GDM1 (cell line): ENCODE results near the gene PTPRN2.
"Not testable (repeated sequence)": the region's sequence is repeated elsewhere in the genome, so short reads cannot be mapped to it uniquely, and the experiment has no call there.

Experiments used
- DNase-seq: peaks from one replicate; lab custom pipeline; 2025; lab: John Stamatoyannopoulos, UW

Gene PTPRN2

DNA sequence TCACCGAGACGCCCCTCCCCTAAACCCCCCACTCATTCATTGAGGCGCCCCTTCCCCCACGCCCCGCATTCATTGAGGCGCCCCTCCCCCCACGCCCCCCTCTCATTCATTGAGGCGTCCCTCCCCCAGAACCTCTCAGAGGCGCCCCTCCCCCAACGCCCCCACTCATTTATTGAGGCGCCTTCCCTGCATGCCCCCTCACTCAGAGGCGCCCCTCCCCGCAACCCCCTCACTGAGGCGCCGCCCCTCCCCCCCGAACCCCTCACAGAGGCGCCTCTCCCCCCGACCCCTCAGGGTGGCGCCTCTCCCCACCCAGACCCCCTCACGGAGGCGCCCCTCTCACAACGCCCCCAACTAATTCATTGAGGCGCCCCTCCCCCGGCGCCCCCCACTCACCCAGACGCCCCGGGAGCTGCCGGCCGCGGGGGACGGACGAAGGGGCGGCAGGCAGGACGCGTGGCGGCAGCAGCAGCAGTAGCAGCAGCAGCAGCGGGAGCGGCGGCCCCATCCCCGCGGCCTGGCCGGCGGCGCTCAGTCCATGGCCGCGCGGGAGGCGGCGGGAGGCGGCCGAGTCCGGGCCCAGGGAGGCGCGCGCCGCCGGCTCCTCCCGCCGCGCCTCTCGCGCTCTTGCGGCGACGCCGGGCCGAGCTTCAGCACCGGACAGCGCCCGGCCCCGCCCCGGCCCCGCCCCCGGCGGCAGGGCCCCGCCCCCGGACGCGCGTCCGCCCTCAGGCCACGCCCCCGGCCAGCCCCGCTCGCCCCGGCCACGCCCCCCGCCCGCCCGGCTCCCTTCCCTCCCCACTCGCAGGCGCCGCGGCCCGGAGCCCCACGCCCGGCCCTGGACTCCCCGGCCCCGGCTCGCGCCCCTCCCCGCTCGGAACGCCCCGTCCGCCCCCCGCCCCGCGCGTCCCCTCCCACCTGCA is at the start of gene PTPRN2:
PTPRN2 (minus strand) TSS at position 662 of the 923 bp plus-strand sequence.
- DNase-seq = no peak

DNA sequence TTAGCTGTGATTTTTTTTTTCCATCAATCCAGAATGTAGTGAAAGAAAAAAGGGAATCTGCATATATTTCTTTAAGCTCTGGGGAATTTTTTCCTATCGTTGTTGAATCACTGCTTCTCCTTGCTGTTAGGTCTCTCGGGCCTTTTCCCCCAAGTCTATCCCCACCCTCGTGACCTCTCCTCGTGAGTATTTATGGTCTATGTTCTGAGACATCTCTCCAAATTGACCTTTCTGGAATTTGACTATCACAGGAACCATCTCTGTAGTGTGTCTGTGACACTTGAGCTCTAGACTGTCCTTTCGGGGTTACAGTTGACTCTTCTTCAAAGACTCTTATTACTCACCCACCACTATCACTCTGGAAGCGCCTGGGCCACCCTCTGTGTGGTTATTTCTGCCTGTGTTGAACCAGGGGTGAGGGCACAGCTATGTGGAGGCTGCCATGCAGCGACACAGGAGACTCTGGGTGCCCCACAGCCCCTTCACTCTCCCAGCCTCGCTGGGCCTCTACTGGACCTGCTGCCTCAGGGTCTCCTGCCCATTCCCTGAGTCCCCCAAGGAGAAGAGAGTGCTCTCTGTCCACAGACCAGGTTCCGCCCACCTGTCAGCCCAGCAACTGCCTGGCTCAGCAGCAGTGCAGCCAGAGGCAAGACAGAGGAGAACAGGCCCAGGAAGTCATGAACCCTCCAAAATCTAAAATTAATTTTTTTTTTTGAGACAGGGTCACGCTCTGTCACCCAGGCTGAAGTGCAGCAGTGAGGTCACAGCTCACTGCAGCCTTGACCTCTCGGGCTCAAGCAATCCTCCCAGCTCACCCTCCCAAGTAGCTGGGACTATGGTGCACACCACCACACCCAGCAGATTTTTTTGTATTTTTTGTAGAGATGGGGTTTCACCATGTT is 45.7 kb upstream of the PTPRN2 start:
- no peak for DNase-seq

DNA sequence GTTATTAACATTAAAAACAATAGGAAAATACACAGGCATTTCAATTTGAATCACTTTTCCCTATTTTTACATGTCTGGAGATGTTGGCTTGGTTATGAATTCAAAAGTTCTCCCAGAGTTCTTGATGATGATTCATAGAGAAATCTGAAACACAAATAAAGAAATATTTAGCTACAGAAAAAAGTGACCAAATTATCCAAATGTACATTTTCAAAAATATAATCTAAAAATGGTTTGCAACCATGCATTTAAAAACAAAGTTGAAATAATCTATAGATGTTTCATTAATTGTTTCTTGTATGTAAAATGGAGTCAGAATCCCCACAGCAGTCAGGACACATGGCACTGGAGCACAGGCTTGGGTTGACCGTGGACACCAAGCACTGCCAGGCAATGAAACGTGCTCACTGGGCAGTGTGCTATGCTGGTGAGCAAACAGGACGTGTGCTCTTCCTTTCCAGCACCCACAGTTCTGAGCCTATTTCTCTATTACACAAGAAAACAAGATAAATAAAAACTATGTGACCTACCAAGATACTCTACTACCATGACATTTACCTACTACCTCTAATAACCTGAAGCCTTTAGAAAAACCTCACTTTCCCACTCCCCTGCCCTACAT is 44.1 kb upstream of the PTPRN2 start:
- no peak for DNase-seq

DNA sequence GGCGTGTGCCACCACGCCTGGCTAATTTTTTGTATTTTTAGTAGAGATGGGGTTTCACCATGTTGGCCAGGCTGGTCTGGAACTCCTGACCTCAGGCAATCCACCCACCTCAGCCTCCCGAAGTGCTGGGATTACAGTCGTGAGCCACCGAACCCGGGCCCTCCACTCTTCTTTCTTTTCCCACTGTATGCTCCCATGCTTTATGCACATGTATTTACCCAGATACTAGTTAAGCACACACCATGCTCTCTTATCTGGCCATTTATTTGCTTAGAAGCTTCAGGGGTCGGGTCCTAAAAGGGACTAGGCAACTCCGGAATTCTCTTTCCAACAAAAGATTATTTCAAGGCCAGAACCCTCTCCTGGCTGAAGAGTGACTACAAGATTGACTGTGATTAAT is 38.7 kb upstream of the PTPRN2 start:
- not testable (repeated sequence) for DNase-seq

DNA sequence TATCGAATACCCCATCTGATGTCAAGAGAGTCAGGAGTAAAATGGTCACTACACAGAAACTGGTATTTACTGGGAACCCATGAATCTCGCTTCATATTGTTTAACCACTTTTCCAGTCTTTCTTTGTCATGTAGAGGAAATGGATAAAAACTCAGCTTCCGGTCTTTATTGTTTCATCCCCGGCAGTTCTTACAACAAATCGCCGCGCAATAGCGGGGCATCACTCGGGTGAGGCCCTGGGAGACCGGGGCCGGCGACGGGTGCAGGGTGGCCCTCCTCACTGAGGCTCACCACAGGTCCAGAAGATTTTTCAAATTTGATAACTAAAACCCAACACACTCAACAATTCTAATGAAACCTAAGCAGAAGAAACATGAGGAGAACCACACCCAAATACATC is 35.6 kb upstream of the PTPRN2 start:
- no peak for DNase-seq

DNA sequence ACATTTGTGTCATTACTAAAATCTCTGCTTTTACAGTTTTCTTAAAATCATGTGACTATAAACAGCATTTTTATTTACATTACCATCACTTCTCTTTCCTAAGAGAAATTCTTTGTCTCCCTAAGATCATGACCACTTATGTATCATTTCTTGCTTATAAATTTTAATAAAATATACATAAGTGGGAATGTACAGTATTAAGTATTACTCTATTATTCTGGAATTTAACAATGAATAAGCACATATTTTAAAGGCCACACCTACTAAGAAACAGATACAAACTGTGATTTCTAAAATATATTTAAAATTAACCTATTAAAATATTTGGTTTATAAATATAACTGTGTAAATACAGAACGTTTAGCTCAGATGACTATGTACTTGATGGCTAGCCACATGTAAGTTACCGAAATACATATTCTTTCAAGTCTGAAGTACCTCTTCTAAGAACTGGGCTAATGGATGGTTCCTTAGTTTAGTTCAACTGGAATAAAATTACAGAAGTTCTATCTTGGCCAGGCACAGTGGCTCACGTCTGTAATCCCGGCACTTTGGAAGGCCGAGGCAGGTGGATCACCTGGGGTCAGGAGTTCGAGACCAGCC is 33.3 kb upstream of the PTPRN2 start:
- no peak for DNase-seq

DNA sequence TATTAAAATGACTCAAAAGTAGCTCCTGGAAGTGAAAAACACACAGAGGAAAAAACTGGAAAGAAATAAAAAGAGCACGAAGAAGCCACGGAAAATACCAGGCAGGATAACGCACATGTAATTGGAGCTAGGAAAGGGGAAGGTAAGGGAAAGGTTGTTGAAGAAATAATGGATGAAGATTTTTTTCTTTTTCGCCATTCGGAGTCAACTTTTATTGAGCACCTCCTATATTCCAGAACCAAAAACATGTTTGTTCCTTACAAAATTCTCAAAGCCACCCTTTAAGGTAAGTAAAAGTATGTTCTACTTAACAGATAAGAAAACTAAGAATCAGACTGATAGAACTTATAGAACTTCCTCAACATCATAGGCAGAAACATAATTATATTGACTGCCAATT is 32.8 kb upstream of the PTPRN2 start:
- DNase-seq = no peak

DNA sequence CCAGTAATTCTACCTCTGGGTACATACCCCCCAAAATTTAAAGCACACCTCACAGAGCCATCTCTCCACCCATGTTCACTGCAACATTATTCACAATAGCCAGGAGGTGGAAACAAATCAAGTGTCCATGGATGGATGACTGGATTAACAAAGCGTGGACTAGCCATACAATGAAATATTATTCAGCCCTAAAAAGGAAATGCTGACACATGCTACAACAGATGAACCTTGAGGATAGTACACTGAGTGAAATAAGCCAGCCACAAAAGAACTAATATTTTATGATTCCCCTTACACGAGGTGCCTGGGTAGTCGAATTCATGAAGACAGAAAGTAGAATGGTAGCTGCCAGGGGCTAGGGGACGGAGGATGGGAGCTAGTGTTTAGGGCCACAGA is 31.1 kb upstream of the PTPRN2 start:
- DNase-seq = no peak

DNA sequence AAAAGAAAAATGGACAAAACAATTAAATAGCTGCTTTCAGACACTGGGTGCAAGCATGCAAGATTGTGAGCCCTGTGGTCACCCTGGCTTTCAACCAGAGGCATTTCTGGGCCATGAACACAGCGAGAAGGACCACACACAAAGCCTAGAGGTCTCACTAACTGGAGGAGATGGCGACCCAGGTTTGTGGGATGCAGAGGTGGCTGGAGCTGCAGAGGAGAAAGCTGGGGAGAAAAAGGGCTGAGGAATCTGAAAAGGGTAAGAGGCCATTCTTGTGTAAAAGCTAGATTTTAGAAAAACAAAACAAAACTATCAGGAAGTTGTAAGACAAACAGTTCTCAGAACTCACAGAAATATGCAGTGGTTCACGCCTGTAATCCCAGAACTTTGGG is 30.1 kb upstream of the PTPRN2 start:
- DNase-seq = no peak

DNA sequence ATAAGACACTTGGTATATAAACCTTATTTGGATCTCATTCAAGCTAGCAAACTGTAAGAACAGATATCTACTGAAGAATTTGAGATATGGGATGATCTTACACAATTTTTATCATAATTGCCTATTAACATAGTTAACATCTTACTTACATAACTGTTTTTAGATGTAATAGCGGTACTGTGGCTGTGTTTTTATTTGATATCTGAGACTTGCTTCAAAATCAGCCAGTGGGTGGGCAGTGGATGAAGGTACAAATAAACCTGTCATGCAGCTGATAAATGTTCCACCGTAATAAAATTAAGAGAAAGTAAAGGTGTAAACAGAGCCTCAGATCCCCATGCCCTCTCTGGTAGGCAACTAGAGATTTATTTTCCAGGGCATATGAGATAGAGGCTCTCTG is 28.4 kb upstream of the PTPRN2 start:
- DNase-seq = no peak

DNA sequence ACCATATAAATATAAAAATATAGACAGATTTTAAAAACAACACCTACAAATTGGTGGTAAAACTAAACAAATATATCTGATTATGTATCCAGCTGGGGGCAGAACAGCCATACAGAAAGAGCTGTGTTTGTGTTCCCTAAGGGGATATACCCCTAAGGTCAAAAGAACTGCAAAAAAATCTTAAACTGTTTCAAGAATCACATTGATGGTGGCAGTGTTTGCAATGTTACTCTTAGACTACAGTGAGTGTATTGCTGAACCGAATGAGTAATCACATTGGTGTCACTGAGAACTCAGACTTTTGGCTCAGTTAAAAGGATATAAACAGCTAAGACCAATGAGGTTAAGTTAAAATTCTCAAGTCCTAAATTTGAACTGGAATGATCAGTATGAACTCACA is 27.1 kb upstream of the PTPRN2 start:
- no peak for DNase-seq

DNA sequence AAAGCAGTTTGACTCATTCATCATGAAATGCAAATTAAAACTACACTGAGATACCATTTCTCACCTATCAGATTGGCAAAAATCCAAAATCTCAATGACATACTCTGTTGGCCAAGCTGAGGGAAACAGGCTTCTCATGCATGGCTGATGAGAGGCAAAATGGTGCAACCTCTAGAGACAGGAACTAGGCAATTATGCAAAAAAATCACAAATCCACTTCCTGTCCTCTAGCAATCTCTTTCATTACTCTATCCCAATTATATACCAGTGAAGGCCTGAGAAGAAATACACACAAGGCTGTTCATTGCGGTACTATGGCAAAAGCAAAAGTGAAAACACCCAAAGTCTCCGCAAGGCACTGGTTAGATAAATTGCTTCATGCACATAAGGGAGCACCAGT is 25.9 kb upstream of the PTPRN2 start:
- no peak for DNase-seq

DNA sequence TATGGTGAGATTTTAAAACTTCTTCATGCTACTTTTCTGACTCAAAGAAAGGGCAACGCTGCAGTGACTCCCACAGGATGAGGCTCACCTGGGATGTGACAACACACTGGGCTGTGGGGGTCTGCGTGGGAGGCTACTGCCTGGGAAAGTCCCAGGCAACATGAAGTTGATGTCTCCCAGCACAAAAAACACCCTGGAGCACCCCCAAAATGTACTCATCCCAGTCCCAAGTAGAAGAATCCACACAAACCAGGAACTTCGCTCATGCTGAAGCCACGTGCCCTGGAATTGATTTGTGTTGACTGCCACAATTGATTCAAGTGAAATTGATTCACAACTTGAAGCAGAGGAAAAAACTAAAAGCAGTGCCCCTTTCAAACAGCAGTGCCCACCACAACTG is 24.9 kb upstream of the PTPRN2 start:
- no peak for DNase-seq

DNA sequence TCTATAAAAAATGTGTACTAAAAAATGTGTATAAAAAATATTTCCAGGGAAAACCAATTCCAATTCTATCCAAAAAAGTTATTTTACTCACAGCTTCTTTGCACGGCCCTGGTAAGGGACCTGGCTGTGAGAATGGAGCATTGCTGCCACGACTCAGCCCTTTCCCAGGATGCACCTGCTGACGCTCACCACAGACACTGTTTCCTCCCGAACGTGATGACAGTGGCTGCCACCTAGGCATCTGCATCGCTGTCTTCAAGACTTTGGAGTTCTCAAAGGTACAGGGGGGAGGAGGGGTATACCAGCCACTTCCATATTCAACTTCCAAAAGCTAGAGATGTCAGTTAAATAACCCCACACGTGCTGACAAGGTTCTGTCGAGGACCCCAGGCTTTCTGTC is 23.9 kb upstream of the PTPRN2 start:
- DNase-seq = no peak

DNA sequence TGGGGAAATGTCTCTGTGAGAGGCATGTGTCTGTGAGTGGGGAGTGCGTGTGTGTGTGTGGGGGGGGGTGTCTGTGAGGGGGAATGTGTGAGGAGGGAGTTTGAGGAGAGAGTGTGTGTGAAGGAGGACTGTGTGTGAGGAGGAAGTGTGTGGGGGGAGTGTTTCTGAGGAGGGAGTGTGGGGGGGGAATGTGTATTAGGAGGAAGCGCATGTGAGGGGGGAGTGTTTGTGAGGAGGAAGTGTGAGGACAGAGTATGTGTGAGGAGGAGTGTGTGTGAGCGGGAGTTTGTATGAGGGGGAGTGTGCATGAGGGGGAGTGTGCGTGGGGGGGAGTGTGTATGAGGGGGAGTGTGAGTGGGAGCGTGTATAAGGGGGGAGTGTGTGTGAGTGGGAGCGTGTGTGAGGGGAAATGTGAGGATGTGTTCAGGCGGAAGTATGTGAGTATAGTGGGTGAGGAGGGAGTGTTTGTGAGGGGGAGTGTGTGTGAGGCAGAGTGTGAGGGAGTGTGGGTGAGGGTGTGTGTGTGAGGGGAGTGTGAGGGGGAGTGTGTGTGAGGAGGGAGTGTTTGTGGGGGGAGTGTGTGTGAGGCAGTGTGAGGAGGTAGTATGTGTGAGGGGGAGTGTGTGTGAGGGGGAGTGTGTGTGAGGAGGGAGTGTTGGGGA is 21.8 kb upstream of the PTPRN2 start:
- DNase-seq = no peak

DNA sequence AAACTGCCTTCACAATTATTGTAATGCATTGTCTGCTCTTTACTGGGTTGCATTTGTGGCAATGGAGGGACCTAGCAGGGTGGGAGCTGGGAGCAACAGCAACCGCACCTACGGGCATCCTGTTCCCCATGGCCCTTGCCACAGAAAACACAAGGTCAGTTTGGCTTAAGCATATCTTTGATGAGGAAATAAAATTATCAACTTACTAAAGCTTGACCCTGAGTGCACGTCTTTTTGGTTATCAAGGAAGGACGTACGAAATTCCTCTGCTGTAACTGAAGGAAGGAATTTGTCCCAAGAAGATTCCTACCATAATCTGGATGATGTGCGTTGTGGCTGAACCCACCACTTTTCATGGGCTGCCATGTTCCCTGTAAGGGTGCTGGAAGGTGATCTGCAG is 19.9 kb upstream of the PTPRN2 start:
- no peak for DNase-seq

DNA sequence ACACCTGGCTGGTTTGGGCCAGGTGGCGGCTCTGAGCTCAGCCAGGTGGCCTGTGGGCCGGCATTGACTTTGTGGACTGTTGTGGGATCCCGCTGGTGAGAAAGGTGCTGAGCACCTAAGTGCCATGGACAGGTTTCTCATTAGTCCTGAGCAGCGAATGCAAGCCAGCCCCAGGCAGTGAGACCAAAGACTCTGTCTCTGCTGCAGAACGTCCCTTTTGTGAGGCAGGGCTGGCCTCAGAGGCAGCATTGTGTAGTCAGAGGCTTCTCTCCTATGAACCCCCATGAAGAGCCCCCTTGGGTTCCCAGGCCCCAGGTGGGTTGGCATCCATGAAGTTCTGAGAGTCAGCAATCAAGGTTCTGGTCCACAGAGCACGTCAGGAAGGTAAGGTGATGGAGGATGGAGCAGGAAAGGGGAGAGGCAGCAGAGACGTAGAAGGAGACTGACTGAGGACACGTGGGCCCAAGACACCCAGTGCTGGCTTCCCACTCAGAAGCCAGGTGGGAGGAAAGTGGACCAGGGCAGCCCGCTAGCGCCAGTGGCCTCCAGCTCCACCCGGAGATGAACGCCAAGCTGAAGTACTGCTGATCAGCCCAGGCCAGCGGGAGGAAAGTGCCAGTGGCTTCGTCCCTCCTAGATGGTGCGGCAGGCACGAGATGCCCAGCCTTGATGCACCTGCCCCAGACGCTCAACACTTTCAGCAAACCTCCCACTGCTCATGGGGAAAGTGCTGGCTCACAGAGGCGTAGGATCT is 19.2 kb upstream of the PTPRN2 start:
- DNase-seq = no peak

DNA sequence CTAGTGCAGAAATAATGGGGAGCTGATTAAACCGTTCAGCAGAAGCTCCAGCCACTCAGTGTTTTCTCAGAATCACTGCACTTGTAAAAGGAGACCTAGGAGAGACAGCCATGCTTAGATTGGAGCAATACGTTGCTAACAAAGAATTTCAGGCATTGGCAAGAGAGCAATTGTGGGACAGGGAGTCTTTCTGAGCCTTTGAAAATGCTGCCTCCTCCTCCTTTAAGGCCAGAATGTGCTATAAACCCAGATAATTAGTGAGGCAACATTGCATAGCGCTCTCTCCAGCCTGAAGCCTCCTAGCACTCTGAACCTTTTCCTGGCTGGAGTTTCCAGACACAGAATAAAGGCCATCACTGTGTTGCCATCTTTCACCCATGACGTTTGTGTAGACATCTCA is 18.5 kb upstream of the PTPRN2 start:
- no peak for DNase-seq

DNA sequence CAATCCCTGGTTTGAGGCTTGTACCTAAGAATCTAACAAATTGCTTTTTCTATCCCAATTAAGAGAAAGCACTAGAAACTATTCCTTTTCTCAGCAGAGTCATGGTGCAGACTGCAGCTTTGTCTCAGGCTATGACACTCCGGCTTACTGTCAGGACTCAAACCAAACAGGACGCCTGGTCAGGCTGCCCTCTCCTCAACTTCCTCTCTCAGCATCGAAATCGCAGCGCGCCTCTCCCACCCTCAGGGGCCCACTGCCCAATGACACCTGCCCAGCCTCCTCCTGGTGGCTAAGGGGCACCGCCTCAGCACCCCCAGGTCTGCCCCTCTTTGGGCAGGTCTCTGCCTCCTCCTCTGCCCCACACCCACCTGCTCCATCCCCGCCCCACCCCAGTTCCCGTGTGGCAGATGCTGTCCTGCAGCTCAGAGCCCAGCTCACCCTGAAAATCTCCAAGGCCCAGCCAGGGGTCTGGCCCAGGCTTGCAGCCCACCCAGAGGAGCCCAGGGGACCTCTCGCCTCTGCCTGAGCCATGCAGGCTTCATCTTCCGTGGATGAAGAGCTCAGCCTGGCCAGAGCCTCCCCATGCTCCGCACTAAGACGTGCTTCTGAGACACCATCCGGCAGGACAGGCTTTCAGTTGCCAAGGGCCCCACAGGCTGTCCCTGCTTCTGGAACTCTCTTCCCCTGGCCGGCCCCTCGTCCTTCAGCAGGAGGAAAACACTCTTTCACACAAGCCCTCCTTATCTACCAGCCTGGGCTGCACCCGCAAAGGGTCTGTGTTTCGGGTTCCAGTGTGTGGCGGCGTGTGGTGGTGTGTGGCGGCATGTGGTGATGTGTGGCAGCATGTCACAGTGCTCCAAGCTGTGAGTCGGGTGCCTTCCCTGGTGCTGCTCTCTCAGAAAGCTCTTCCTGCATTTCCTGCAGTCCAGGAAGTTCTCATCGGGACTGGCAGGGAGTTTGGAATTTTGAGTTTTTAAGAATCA is 16.4 kb upstream of the PTPRN2 start:
- no peak for DNase-seq
